C4-2B (cell line): ENCODE data around the gene LAPTM5.

ENCODE experiments used
- CTCF ChIP-seq: fragments of 450-650 bp; conservative IDR thresholded peaks from 2 replicates; pipeline ENCODE4 v1.5.1; 2017; ENCODE audit warnings: mild to moderate bottlenecking
- ZFX ChIP-seq: fragments of 450-650 bp; IDR thresholded peaks from 2 replicates; pipeline ENCODE4 v1.6.1; 2017

- TF ChIP-seq CTCF: no peak
- TF ChIP-seq ZFX: no peak
Observed at GRCh38 chr1:30745156-30745833, 12.3 kb downstream of the LAPTM5 start.
